Stomach (tissue), 9 donors: Measurements from ENCODE around the gene AGPAT2. TPM values are rescaled to one million over a fixed set of nuclear protein-coding genes. Genes with fewer than 3 reads are reported as not detected.

ENCODE experiments used
- DNase-seq, 2 donors: peaks; one replicate each; pipeline versions ENCODE4 v3.0.0 to v3.0.0-alpha.2; 2013 to 2019
- H3K27ac ChIP-seq, 5 donors: fragments of 200-600 bp in 4 of 5; sonication (generic) in 4 of 5; one replicate each; pipeline ENCODE4 v1.5.1; 2013 to 2019; ENCODE audit warnings: mild to moderate bottlenecking in 1 of 5, moderate library complexity in 1 of 5
- H3K27me3 ChIP-seq, 3 donors: fragments of 200-600 bp; sonication (generic); one replicate each; pipeline ENCODE4 v1.5.1; 2017 to 2019; ENCODE audit warnings: mixed run types in 1 of 3
- H3K36me3 ChIP-seq, 4 donors: fragments of 200-600 bp; sonication (generic); 1 replicate in 3 of 4; 2 replicates in 1 of 4; pipeline ENCODE4 v1.5.1; 2016 to 2019
- H3K4me1 ChIP-seq, 4 donors: fragments of 200-600 bp; sonication (generic); one replicate each; pipeline ENCODE4 v1.5.1; 2016 to 2019
- H3K4me3 ChIP-seq, 4 donors: fragments of 200-600 bp; sonication (generic) in 3 of 4; one replicate each; pipeline ENCODE4 v1.5.1; 2016 to 2019; ENCODE audit warnings: mild to moderate bottlenecking in 1 of 4
- H3K9me3 ChIP-seq, 4 donors: fragments of 200-600 bp; sonication (generic); one replicate each; pipeline ENCODE4 v1.5.1; 2016 to 2019
- EP300 ChIP-seq: sonication (generic); formaldehyde crosslinking; IDR thresholded peaks from one replicate; pipeline ENCODE4 v1.6.1; 2017; ENCODE audit warnings: antibody characterized with exemption
- POLR2A ChIP-seq, 4 donors: fragments of 450-650 bp; IDR thresholded peaks; one replicate each; pipeline ENCODE4 v1.6.1; 2016; ENCODE audit warnings: antibody characterized with exemption in 4 of 4, control low read depth in 2 of 4, mild to moderate bottlenecking in 1 of 4, moderate library complexity in 1 of 4
- POLR2AphosphoS5 ChIP-seq, 3 donors: sonication (generic); formaldehyde crosslinking; IDR thresholded peaks; one replicate each; pipeline ENCODE4 v1.6.1; 2016; ENCODE audit warnings: antibody characterized with exemption in 3 of 3
- WGBS, 5 donors: extraction: QIAGEN DNeasy Blood & Tissue Kit in 3 of 5; methylation state at CpG; one replicate each; pipeline versions ENCODE4 v1.1.5 to v1.1.7; 2013 to 2018; 5-methylcytosine and 5-hydroxymethylcytosine counted together
- intact Hi-C: fragments of 100-400 bp; cut with DNase I; formaldehyde crosslinking; loops from one replicate; pipeline ENCODE4 v1.15.1; 2023; ENCODE audit warnings: low total_unique reads
- polyA plus RNA-seq, 3 donors: library from polyadenylated mRNA; stranded (reverse); fragments of 200-250 nt; gene quantifications; one replicate each; pipeline ENCODE4 v1.2.3, GENCODE V29; 2013
- total RNA-seq, 5 donors: library from RNA; depleted of rRNA; stranded (reverse); fragments of >200 nt; gene quantifications; one replicate each; pipeline versions ENCODE4 v1.1.0 to v1.2.3, GENCODE V29; 2014 to 2016
- TF ChIP-seq, protein P1 (sequence below), 7 experiments: fragments of 450-650 bp in 4 of 7; fragments of 200-600 bp in 3 of 7; sonication (generic) in 3 of 7; IDR thresholded peaks; one replicate each; pipeline ENCODE4 v1.5.1; 2016 to 2019; ENCODE audit warnings: antibody characterized with exemption in 7 of 7, control low read depth in 2 of 7, mild to moderate bottlenecking in 1 of 7
- donor health status: healthy with polysubstance abuse.
- donor health status: Bipolar disorder and iron deficiency.
- donor health status: healthy.

The AGPAT2 gene
- total and polyA plus RNA-seq, 8 donors = 32.7 to 135 (median 72.0) TPM

DNA sequence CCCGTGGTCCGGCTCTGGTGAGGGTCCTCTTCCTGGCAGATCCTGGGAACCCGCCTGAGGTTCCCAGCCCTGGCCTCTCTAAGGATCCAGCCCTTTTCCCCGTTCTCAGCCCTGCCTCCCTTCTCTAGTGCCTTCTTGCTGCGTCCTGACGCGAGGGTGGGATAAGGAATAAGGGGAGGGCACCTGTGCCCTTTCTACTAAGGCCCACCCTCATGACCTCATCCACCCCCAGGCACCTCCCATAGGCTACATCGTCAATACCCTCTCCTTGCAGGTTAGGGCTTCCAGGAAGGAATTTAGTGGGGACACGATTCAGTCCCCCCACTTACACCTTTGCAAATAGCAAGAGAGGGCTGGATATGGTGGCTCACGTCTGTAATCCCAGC is 14.4 kb upstream of the AGPAT2 start:
- intact Hi-C loops = no loop called here
- WGBS, 5 donors = 38 to 61% (median 46%) methylated on average over 10 of the region's 10 CpGs
- H3K9me3 ChIP-seq = no peaks in the 10 kb centered on the region
- no peak overlapping the region for H3K4me3 ChIP-seq
- TF ChIP-seq POLR2AphosphoS5 (IDR thresholded peaks at IDR 0.05) (no peak), EP300 (no peak), POLR2A (IDR thresholded peaks at IDR 0.05) (no peak)
- TF ChIP-seq, protein P1, sequence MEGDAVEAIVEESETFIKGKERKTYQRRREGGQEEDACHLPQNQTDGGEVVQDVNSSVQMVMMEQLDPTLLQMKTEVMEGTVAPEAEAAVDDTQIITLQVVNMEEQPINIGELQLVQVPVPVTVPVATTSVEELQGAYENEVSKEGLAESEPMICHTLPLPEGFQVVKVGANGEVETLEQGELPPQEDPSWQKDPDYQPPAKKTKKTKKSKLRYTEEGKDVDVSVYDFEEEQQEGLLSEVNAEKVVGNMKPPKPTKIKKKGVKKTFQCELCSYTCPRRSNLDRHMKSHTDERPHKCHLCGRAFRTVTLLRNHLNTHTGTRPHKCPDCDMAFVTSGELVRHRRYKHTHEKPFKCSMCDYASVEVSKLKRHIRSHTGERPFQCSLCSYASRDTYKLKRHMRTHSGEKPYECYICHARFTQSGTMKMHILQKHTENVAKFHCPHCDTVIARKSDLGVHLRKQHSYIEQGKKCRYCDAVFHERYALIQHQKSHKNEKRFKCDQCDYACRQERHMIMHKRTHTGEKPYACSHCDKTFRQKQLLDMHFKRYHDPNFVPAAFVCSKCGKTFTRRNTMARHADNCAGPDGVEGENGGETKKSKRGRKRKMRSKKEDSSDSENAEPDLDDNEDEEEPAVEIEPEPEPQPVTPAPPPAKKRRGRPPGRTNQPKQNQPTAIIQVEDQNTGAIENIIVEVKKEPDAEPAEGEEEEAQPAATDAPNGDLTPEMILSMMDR (IDR thresholded peaks at IDR 0.05) = no peak
- no peak for DNase-seq
- H3K4me1 ChIP-seq = peaks cover 17 to 22% (median 20%) of the 10 kb centered on the region in 4 donors
- peaks cover 0 to 32% (median 4%) of the 10 kb centered on the region in 3 donors for H3K27me3 ChIP-seq
- no peak overlapping the region for H3K27ac ChIP-seq
- H3K36me3 ChIP-seq = no peaks in the 10 kb centered on the region

DNA sequence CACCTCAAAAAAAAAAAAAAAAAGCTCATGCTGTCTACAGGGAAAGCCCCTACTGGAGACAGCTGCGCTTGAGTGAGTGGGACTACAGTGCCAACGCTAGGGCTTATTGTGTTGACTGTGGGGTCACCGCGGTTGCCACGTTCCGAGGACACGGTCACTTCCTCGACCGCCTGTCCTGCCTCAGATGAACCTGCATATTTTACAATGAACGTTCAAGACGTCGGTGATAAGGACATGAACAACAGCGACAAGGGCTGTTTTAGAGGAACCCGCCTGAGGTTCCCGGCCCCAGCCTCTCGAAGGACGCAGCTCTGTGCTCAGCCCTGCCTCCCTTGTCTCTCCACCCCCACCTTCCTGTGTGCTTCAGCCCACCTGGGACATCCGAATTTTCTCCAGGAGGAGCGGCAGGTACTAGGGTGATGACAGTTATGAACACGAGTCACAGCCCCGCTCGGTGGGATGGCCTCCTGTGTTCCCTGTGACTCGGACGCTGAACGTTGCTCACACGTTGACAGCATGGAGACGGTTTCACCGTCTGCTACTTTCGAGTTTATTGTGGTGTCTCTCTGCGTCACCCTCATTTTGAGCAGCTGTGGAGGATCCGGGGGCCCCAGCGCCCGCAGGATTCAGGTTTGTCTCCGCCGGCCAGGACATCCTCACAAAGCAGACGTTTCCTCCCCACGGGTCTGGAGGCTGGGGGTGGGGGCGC is 13.9 kb upstream of the AGPAT2 start:
- Histone ChIP-seq H3K4me1 (peaks cover 22 to 28% (median 25%) of the 10 kb centered on the region in 4 donors), H3K9me3 (no peaks in the 10 kb centered on the region), H3K27ac (no peak overlapping the region), H3K4me3 (peak overlapping the region in 1 of 4 donors; percentile 5), H3K36me3 (no peaks in the 10 kb centered on the region), H3K27me3 (peaks cover 0 to 32% (median 4%) of the 10 kb centered on the region in 3 donors)
- TF ChIP-seq POLR2AphosphoS5 (IDR thresholded peaks at IDR 0.05) (no peak), EP300 (no peak), POLR2A (IDR thresholded peaks at IDR 0.05) (no peak)
- TF ChIP-seq, protein P1 (IDR thresholded peaks at IDR 0.05) = no peak
- intact Hi-C loops = no loop called here
- DNase-seq = peak in 1 of 2 donors; percentile 62
- WGBS, 5 donors = 15 to 33% (median 28%) methylated on average over 38 of the region's 38 CpGs

DNA sequence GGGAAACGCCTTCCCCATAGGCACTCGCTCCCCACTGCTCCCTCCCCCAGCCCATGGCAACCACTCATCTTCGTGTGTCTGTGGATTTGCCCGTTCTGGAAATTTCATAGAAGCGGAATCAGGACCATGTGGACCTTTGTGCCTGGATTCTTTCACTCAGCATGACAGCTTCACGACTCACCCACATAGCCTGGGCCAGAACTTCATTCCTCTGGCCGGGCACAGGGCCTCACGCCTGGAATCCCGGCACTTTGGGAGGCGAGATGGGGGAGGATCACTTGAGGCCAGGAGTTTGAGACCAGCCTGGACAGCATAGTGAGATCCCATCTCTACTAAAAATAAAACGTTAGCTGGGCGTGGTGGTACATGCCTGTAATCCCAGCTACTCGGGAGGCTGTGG is 13.0 kb upstream of the AGPAT2 start:
- no peaks in the 10 kb centered on the region for H3K9me3 ChIP-seq
- H3K36me3 ChIP-seq = no peaks in the 10 kb centered on the region
- H3K4me1 ChIP-seq = peaks cover 29 to 36% (median 33%) of the 10 kb centered on the region in 4 donors
- TF ChIP-seq POLR2AphosphoS5 (IDR thresholded peaks at IDR 0.05) (peak in 1 of 3 donors; percentile 30), POLR2A (IDR thresholded peaks at IDR 0.05) (no peak), EP300 (no peak)
- no peak for DNase-seq
- intact Hi-C loops = no loop called here
- H3K27me3 ChIP-seq = peaks cover 0 to 32% (median 4%) of the 10 kb centered on the region in 3 donors
- WGBS, 5 donors = 64 to 84% (median 72%) methylated on average over 13 of the region's 13 CpGs
- no peak overlapping the region for H3K27ac ChIP-seq
- no peak overlapping the region for H3K4me3 ChIP-seq

DNA sequence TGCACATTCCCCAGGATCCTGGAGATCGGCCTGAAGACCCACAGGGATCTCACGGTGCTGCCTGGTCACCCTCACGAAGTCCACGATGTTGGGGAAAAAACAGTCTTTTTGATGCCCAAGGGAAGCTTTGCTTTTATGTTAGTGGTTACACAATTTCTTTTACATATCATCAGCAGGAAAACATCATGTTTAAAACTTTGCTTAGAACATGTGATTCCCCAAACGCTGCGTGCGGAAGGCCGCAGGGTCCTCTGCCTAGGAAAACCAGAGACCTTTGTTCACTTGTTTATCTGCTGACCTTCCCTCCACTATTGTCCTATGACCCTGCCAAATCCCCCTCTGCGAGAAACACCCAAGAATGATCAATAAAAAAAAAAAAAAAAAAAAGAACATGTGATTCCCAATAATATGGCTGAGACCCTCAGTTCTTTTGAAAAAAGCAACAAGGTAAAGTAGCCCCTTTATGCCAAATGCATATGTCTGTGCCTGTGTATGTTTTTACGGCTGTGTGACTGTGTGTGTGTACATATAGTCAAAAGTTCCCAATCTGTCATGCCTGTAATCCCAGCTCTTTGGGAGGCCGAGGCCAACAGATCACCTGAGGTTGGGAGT is 11.5 kb upstream of the AGPAT2 start:
- Histone ChIP-seq H3K36me3 (no peaks in the 10 kb centered on the region), H3K4me1 (peaks cover 41 to 52% (median 47%) of the 10 kb centered on the region in 4 donors), H3K4me3 (no peak overlapping the region), H3K27ac (no peak overlapping the region), H3K27me3 (peaks cover 0 to 32% (median 4%) of the 10 kb centered on the region in 3 donors), H3K9me3 (no peaks in the 10 kb centered on the region)
- DNase-seq = no peak
- TF ChIP-seq POLR2AphosphoS5 (IDR thresholded peaks at IDR 0.05) = no peak
- TF ChIP-seq POLR2A (IDR thresholded peaks at IDR 0.05) = no peak
- TF ChIP-seq, protein P1 (IDR thresholded peaks at IDR 0.05) = no peak
- TF ChIP-seq EP300 = no peak
- intact Hi-C loops = no loop called here
- 86 to 92% (median 88%) methylated on average over 10 to 11 of the region's 11 CpGs for WGBS, 5 donors
